GM10847 (cell line): ENCODE measurements around the gene CAMKMT.

Source experiments
- POLR2A ChIP-seq: IDR thresholded peaks from 2 replicates; pipeline ENCODE4 v1.6.1; 2011; ENCODE audit not compliant: insufficient read length; ENCODE audit errors: extremely low read depth

The CAMKMT gene

DNA sequence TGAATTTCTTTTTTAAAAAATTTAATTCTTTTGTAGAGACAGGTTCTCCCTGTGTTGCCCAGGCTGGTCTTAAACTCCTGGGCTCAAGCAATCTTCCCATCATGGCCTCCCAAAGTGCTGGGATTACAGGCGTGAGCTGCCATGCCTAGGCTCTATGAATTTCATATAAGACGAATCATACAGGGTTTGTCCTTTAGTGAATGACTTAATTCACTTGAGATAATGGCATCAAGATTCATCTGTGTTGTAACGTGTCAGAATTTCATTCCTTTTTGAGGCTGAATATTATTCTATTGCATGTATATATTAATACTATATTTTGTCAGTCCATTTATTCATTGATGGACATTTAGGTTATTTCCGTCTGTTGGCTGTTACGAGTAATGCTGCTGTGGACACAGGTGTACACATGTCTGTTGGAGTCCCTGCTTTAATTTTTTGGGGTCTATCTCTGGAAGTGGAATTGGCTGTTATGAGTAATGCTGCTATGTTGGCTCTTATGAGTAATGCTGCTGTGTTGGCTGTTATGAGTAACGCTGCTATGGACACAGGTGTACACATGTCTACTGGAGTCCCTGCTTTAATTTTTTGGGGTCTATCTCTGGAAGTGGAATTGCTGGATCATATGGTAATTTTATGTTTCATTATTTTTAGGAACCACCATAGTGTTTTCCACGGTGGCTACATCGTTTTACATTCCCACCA is 210.6 kb downstream of the CAMKMT start:
- TF ChIP-seq POLR2A = no peak

DNA sequence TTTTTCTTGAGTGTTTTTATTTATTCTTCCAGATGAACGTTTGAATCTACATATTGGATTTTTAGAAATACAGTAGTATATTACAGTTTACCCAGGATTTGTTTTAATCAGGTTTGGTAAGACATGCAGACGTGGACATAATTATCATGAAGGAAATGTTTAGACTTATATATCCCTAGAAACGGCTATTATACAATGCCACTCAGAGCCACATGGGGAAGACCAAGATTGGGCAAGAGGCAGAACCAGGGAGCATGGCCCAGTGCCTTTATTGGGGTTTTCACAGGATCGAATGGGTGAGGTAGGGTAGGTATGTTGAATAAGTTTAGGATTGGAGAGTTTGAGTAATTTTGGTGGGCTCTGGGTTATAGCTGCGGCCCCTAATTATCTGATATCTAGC is 212.2 kb downstream of the CAMKMT start:
- TF ChIP-seq POLR2A = no peak

DNA sequence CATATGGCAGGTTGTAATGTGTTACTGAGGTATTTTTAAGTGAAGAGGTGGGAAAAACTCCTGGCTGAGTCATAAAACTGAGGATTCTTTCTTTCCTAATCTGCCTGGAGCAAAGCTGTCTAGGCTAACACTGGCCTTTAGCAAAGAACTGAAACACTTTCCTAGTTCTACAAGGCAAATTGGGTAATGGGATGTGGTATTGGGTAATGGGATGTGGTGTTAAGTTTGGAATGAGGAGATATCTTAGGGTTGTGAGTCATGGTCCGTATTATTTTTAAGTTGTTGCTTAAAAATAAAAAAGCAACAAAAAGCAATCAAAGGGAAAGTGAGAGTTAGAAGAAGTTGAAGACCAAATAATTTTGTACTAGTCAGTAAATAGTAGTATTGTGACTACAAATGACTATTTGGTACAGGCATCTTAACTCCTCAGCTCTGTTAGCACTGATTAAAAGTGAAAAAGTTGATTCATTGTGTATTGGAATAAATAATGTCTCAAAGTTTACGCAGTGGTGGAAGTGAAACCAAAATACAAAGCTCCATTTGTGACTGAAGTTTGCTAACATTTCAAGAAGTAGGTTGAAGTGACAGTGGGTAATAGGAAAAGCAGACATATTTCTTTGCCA is 216.8 kb downstream of the CAMKMT start:
- TF ChIP-seq POLR2A = no peak

DNA sequence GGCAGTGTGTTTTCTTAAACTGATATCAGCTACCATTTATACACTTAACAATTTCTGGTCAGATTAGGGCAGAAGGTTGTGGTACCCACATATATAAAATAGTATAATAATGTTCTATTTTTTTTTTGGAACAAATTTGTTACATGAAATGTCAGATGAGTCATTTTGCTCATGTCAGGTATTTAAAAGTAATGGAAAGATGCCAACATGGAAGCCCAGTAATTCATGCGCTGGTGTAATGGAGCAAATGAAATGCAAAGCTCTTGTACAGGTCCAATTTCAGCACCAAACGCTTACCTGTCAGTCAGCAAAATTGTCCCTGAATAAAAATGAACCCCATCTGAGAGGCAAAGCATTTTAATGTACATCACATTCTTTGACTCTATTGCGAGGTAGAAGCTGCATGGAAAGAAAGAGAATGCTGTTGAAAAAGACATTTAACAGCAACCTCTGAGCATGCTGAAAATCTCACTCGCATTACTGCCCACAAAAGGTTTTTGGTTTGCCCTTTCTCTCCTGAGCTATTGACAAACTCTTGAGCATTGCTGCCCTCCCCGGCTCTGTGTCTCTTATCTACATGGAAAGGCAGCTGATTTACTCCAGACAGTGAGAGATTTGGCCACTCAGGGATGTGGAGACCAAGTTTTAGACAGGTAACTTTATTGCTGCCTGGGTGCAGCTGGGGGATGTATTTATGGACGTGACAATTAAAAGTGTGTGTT is 217.5 kb downstream of the CAMKMT start:
- no peak for TF ChIP-seq POLR2A

DNA sequence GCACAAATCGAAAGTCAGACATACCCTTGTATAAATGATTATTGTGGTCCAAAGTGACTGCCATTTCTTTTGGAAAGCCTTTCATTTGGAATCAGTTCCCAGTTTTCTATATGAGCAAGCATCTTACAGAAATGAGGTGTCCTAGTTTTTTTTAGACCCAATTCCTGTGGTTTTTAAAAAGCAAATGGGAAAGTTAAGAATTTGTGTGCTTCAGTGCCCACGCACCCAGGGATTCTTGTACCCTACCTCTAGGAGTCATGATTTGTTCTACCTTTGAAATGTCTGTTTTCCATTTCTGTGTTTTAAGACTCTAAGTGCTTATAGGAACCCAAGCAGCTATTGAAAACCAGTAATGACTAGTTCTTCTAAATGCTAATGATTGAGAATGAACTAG is 218.1 kb downstream of the CAMKMT start:
- no peak for TF ChIP-seq POLR2A

DNA sequence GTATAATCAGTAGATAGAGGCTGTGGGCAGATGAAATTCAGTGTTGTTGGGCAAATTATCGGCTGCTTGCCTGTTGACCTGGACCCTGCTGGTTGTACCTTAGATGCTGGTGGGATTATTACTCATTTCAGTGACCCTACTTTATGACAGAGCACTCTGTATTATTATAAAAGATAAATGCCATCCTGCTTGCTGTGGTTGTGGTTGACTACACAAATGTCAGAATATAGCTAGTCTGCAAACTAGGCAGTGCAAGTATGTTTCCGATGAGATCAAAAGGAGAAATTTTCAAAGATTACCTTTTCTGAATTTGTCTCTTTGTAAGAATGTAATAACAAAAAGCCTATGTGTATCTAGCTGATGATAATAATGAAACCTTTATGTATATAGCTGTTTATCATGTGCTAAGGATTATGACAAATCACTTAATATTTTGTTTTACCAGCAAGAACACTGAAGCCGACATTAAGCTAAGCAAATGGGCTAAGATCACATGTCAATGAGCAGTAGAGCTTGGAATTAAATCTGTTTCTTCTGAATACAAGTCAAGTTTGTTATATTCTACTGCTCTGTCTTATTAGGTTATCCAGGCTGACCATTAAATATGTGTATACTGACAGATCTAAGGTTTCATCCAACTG is 219.2 kb downstream of the CAMKMT start:
- TF ChIP-seq POLR2A = no peak

DNA sequence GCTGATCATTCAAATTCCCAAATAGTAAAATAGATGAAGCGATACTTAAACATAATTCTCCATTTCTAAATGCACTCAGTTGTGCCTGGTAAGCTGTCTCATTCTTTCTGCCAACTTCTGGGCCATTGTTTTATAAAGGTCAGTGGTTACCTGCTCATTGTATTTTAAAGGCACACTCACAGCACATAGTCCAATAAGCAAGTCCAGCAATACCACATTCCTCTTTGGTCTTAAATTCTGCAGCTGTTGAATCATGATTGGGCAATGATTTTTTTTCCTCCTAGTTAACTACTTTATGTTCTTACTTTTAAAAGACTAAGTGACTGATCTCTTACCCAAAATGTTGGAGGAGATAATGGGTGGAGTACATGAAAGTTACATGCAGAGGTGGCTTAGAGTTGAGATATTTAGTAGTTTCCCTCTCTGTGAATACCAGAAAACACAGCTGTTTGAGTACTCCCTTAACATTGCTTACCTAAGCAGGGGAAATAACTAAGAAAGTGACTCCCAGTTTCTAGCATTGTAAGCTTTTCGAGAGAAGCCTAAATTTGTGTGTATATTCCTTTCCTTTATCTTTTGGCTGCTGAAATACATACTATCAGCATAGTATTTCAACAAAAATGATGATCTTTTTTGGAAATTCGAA is 220.7 kb downstream of the CAMKMT start:
- no peak for TF ChIP-seq POLR2A

DNA sequence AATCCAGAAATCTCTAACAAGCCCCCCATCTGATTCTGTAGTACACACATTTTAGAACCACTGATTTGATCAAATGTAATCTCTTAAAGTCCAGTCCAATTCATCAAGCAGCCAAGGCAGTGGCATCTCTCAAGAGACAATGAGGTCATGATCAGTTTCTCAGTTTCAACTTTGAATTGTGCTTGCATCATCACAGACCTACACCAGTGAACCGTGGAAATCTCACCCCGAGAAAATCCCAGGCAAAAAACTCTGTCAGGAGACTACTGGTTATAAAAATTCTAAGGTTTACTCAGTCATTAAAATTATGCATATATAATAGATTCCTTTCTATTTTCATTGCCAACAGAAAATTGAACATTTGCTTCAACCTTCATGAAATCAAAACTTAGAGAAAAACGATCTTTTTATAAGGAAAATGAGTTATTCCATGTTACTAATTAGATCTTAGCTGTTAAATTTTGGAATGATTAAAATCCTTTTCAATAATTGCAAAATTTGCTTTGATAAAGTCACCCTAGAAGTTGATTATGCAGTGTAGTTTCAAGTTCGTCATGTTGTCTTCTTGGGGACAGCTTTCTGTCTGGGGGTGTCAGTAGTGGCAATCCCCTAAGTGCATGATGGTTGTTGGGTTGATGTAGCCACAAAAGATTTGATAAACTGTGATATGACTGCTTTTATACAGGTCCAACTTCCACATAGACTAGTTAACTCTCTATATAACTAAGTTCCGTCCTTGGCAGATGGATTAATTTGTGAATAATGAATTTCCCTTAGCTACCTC is 235.0 kb downstream of the CAMKMT start:
- no peak for TF ChIP-seq POLR2A

DNA sequence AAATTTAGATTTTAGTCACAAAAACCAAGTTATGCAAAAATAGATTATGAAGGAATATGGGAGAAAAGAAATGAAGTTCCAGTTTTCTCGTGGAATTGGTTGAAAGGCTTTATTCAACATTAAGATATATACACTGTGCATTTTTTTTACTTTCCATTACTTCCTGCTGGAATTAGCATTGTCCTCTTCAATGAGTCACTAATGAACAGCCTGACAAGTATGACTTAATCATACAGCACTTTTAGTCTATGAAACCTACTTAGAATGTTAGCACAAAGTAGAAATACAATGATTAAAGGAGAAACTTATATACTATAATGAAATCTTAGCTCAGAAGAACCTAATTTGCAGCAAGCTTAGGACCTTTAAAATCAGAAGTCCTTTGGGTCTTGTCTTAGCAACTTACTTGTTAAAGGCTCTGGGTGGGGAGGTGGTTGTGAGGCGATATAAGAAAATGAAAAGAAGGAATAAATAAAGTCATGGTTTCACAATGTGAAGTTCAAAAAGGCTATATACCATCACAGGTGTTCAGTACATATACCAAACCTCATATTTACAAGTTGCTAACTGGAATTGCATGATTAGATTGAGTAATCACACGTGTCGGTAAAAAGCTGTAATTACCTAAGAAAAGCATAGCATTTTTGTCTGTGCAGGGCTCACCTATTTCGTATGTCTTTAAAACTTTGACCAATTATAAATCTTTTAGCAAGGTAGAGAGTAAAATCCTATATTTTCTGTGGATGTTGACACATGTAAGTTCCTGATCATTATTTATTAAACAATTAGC is 236.8 kb downstream of the CAMKMT start:
- TF ChIP-seq POLR2A = no peak

DNA sequence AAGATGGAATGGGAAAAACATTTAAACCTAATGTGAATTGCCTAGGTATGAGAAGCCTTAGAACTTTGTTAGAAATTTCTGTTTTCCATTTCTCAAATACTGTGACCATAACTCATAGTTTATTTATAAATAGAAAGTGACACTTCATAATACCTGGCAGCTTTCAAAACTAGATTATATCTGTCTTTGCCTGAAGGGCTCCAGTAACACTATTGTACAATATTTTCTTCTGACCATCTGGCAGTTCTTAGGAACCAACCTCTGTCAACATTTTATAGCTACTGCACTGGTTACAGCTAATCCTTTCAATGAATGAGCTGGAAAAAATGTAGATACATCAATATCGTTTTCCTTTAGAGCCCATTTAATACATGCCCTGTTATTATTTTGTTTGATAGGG is 237.4 kb downstream of the CAMKMT start:
- TF ChIP-seq POLR2A = no peak

DNA sequence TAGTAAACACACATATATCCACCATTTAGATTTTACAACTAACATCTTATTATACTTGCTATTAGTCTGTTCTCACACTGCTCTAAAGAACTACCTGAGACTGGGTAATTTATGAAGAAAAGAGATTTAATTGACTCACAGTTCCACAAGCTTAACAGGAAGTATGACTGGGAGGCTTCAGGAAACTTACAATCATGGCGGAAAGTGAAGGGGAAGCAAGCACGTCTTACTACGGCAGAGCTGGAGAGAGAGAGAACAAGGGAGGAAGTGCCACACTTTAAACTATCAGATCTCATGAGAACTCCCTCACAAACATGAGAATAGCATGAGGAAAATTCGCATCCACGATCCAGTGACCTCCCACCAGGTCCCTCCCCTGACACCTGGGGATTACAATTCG is 240.7 kb downstream of the CAMKMT start:
- no peak for TF ChIP-seq POLR2A

DNA sequence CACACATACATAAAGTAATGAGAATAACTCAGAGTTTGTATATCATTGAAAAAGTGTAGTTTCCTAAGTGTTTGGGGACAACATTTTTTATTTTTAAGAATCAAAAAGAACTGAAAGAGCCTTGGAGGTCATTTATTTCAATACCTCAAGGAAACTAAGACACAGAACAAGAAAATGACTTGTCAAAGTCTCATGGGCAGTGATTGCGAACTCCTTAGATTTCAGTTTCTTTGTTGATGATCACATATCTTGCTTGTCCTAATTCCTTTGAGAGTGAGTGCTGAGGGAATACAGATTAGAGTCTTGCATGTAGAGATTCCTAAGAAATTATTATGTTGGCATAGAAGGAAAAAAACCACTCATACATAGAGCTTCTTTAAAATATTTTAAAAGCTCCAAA is 243.8 kb downstream of the CAMKMT start:
- no peak for TF ChIP-seq POLR2A

DNA sequence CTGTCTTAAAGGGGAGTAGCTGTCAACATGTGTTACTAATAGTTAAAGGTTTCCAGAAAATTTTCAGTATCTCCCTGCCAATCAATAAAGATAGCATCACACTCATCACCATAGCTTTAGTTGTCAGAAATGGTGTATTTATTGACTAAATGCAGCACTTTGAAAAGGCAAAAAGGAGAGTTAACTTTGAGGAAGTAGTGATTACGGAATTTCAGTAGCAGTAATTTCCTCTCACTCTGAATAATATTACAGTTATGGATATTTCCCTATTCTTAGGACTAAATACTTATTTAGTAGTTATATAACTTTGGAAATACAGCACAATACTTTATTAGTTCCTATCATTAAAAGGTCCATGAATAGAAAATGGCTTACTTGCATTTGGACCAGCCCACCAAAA is 250.5 kb downstream of the CAMKMT start:
- no peak for TF ChIP-seq POLR2A

DNA sequence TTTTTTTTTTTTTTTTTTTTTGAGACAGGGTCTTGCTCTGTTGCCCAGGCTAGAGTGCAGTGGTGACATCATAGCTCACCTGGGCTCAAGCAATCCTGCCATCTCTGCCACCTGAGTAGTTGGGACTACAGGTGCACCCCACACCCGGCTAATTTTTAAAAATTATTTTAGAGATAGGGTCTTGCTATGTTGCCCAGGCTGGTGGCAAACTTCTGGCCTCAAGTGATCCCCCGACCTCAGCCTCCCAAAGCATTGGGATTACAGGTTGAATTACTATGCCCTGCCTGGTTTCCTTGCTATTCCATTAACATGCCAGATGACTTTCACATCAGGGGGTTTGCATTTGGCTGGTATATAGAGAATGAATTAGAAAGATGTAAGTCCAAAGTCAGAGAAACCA is 253.2 kb downstream of the CAMKMT start:
- no peak for TF ChIP-seq POLR2A
